ENCODE data around the gene FBLN2.

Gene FBLN2

GRCh38 chr3:13612829-13613228, 63.9 kb downstream of the FBLN2 start:
- Histone ChIP-seq H3K27ac (ENCODE audit: low read length, poor library complexity, severe bottlenecking) (no peak overlapping the region), H3K79me1 (replicated peaks; ENCODE audit: low read length, poor library complexity, severe bottlenecking) (no peaks in the 10 kb centered on the region), H3K36me3 (ENCODE audit: control insufficient read depth in 1 of 2, insufficient read depth in 2 of 2, low read depth in 1 of 2, low read length in 2 of 2) (peaks cover 0 to 80% of the 10 kb centered on the region in 2 experiments), H3K23ac (ENCODE audit: low read length in 2 of 2) (no peak overlapping the region), H3K4me3 (ENCODE audit: insufficient read depth in 1 of 2, low read depth in 1 of 2, low read length in 2 of 2) (no peak overlapping the region), H4K8ac (ENCODE audit: low read length) (no peak overlapping the region), H3K18ac (ENCODE audit: low read depth in 1 of 2, low read length in 2 of 2) (no peak overlapping the region), H3K9me3 (ENCODE audit: control insufficient read depth, low read length) (no peaks in the 10 kb centered on the region), H2BK12ac (ENCODE audit: low read length in 2 of 2) (no peak overlapping the region), H2BK15ac (ENCODE audit: low read depth, poor library complexity, severe bottlenecking) (no peak overlapping the region), H3K4me2 (ENCODE audit: low read length, poor library complexity, severe bottlenecking) (no peak overlapping the region), H3K4ac (ENCODE audit: low read depth in 1 of 2, low read length in 2 of 2) (no peak overlapping the region), H2AK5ac (ENCODE audit: low read length, severe bottlenecking) (no peak overlapping the region), H3K14ac (ENCODE audit: low read length in 2 of 2) (no peak overlapping the region), H3K27me3 (ENCODE audit: control insufficient read depth in 1 of 2, insufficient read depth in 1 of 2, low read length in 2 of 2) (peaks cover 0 to 6% of the 10 kb centered on the region in 2 experiments), H2BK120ac (ENCODE audit: low read depth, low read length) (no peak overlapping the region), H3K9ac (ENCODE audit: low read length) (peak overlapping the region; percentile 54), H2AFZ (ENCODE audit: low read depth, low read length) (no peak overlapping the region), H4K91ac (ENCODE audit: low read length) (peak overlapping the region; percentile 18), H3K4me1 (ENCODE audit: control insufficient read depth, insufficient read depth, low read depth, low read length) (peaks cover 4% of the 10 kb centered on the region), H2BK5ac (ENCODE audit: low read depth, low read length, poor library complexity, severe bottlenecking) (no peak overlapping the region)
- peak; percentile 37 for DNase-seq
- WGBS = 85% methylated on average over 3 of the region's 3 CpGs

GRCh38 chr3:13613343-13614190, 64.6 kb downstream of the FBLN2 start:
- Histone ChIP-seq H3K4me1 (ENCODE audit: control insufficient read depth, insufficient read depth, low read depth, low read length) (peaks cover 2% of the 10 kb centered on the region), H2BK5ac (ENCODE audit: low read depth, low read length, poor library complexity, severe bottlenecking) (no peak overlapping the region), H3K14ac (ENCODE audit: low read length in 2 of 2) (no peak overlapping the region), H2BK15ac (ENCODE audit: low read depth, poor library complexity, severe bottlenecking) (no peak overlapping the region), H3K4me2 (ENCODE audit: low read length, poor library complexity, severe bottlenecking) (no peak overlapping the region), H2BK12ac (ENCODE audit: low read length in 2 of 2) (peak overlapping the region in 1 of 2 experiments; percentile 12), H3K23ac (ENCODE audit: low read length in 2 of 2) (no peak overlapping the region), H4K8ac (ENCODE audit: low read length) (no peak overlapping the region), H3K9ac (ENCODE audit: low read length) (peak overlapping the region; percentile 50), H3K27me3 (ENCODE audit: control insufficient read depth in 1 of 2, insufficient read depth in 1 of 2, low read length in 2 of 2) (peaks cover 0 to 3% of the 10 kb centered on the region in 2 experiments), H3K79me1 (replicated peaks; ENCODE audit: low read length, poor library complexity, severe bottlenecking) (no peaks in the 10 kb centered on the region), H3K36me3 (ENCODE audit: control insufficient read depth in 1 of 2, insufficient read depth in 2 of 2, low read depth in 1 of 2, low read length in 2 of 2) (peaks cover 0 to 80% of the 10 kb centered on the region in 2 experiments), H2BK120ac (ENCODE audit: low read depth, low read length) (no peak overlapping the region), H4K91ac (ENCODE audit: low read length) (no peak overlapping the region), H2AK5ac (ENCODE audit: low read length, severe bottlenecking) (no peak overlapping the region), H3K4me3 (ENCODE audit: insufficient read depth in 1 of 2, low read depth in 1 of 2, low read length in 2 of 2) (no peak overlapping the region), H3K4ac (ENCODE audit: low read depth in 1 of 2, low read length in 2 of 2) (no peak overlapping the region), H3K27ac (ENCODE audit: low read length, poor library complexity, severe bottlenecking) (no peak overlapping the region), H3K9me3 (ENCODE audit: control insufficient read depth, low read length) (no peaks in the 10 kb centered on the region), H3K18ac (ENCODE audit: low read depth in 1 of 2, low read length in 2 of 2) (no peak overlapping the region), H2AFZ (ENCODE audit: low read depth, low read length) (no peak overlapping the region)
- 85% methylated on average over 13 of the region's 14 CpGs for WGBS
- DNase-seq = no peak

GRCh38 chr3:13614607-13615006, 65.7 kb downstream of the FBLN2 start:
- WGBS = 76% methylated on average over 2 of the region's 2 CpGs
- Histone ChIP-seq H3K79me1 (replicated peaks; ENCODE audit: low read length, poor library complexity, severe bottlenecking) (no peaks in the 10 kb centered on the region), H4K8ac (ENCODE audit: low read length) (no peak overlapping the region), H3K18ac (ENCODE audit: low read depth in 1 of 2, low read length in 2 of 2) (no peak overlapping the region), H2BK5ac (ENCODE audit: low read depth, low read length, poor library complexity, severe bottlenecking) (no peak overlapping the region), H2BK15ac (ENCODE audit: low read depth, poor library complexity, severe bottlenecking) (no peak overlapping the region), H3K4me2 (ENCODE audit: low read length, poor library complexity, severe bottlenecking) (no peak overlapping the region), H3K4me3 (ENCODE audit: insufficient read depth in 1 of 2, low read depth in 1 of 2, low read length in 2 of 2) (no peak overlapping the region), H3K9me3 (ENCODE audit: control insufficient read depth, low read length) (no peaks in the 10 kb centered on the region), H3K14ac (ENCODE audit: low read length in 2 of 2) (no peak overlapping the region), H2BK12ac (ENCODE audit: low read length in 2 of 2) (no peak overlapping the region), H3K4me1 (ENCODE audit: control insufficient read depth, insufficient read depth, low read depth, low read length) (no peaks in the 10 kb centered on the region), H4K91ac (ENCODE audit: low read length) (no peak overlapping the region), H3K36me3 (ENCODE audit: control insufficient read depth in 1 of 2, insufficient read depth in 2 of 2, low read depth in 1 of 2, low read length in 2 of 2) (peaks cover 0 to 82% of the 10 kb centered on the region in 2 experiments), H3K4ac (ENCODE audit: low read depth in 1 of 2, low read length in 2 of 2) (no peak overlapping the region), H3K27ac (ENCODE audit: low read length, poor library complexity, severe bottlenecking) (no peak overlapping the region), H3K9ac (ENCODE audit: low read length) (no peak overlapping the region), H2AK5ac (ENCODE audit: low read length, severe bottlenecking) (no peak overlapping the region), H3K27me3 (ENCODE audit: control insufficient read depth in 1 of 2, insufficient read depth in 1 of 2, low read length in 2 of 2) (peaks cover 0 to 3% of the 10 kb centered on the region in 2 experiments), H2BK120ac (ENCODE audit: low read depth, low read length) (no peak overlapping the region), H2AFZ (ENCODE audit: low read depth, low read length) (no peak overlapping the region), H3K23ac (ENCODE audit: low read length in 2 of 2) (no peak overlapping the region)
- DNase-seq = no peak

DNA sequence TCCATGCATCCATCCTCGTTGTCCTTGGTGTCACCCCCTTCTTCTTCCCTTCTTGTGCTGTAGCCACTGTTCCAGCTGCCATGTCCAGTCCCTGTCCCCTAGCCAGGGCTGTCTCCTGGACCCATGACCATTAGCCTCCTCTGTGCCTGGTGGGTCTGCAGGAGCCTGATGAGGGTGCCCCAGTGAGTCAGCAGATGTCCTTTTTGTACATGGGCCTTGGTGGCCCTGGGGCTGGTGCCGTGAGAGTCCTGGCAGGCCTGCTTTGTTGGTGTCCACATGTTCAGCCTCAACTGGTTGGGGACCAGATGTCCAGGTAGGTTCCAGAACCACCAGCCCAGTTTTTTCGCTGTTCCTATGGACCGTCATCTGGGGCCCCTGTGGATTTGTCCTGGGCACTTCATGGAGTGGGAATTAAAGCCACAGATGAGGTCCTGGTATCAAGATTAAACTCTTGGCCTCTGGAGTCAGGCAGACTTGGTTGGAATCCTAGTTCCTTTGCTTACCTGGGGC, 66.1 kb downstream of the FBLN2 start:
- Histone ChIP-seq H2BK5ac (ENCODE audit: low read depth, low read length, poor library complexity, severe bottlenecking) (no peak overlapping the region), H2AK5ac (ENCODE audit: low read length, severe bottlenecking) (no peak overlapping the region), H3K79me1 (replicated peaks; ENCODE audit: low read length, poor library complexity, severe bottlenecking) (no peaks in the 10 kb centered on the region), H3K4me1 (ENCODE audit: control insufficient read depth, insufficient read depth, low read depth, low read length) (no peaks in the 10 kb centered on the region), H3K4me2 (ENCODE audit: low read length, poor library complexity, severe bottlenecking) (no peak overlapping the region), H3K9me3 (ENCODE audit: control insufficient read depth, low read length) (no peaks in the 10 kb centered on the region), H2BK120ac (ENCODE audit: low read depth, low read length) (no peak overlapping the region), H3K27ac (ENCODE audit: low read length, poor library complexity, severe bottlenecking) (no peak overlapping the region), H2BK15ac (ENCODE audit: low read depth, poor library complexity, severe bottlenecking) (no peak overlapping the region), H3K18ac (ENCODE audit: low read depth in 1 of 2, low read length in 2 of 2) (no peak overlapping the region), H3K27me3 (ENCODE audit: control insufficient read depth in 1 of 2, insufficient read depth in 1 of 2, low read length in 2 of 2) (peaks cover 0 to 3% of the 10 kb centered on the region in 2 experiments), H3K14ac (ENCODE audit: low read length in 2 of 2) (no peak overlapping the region), H3K36me3 (ENCODE audit: control insufficient read depth in 1 of 2, insufficient read depth in 2 of 2, low read depth in 1 of 2, low read length in 2 of 2) (peaks cover 0 to 82% of the 10 kb centered on the region in 2 experiments), H2BK12ac (ENCODE audit: low read length in 2 of 2) (no peak overlapping the region), H4K91ac (ENCODE audit: low read length) (no peak overlapping the region), H3K23ac (ENCODE audit: low read length in 2 of 2) (no peak overlapping the region), H4K8ac (ENCODE audit: low read length) (no peak overlapping the region), H3K4ac (ENCODE audit: low read depth in 1 of 2, low read length in 2 of 2) (no peak overlapping the region), H2AFZ (ENCODE audit: low read depth, low read length) (no peak overlapping the region), H3K4me3 (ENCODE audit: insufficient read depth in 1 of 2, low read depth in 1 of 2, low read length in 2 of 2) (no peak overlapping the region), H3K9ac (ENCODE audit: low read length) (no peak overlapping the region)
- DNase-seq = no peak
- 73% methylated on average over 4 of the region's 4 CpGs for WGBS

All from mesenchymal stem cell (in vitro differentiated cells and primary cell).